Neural crest cell (in vitro differentiated cells): ENCODE measurements around the gene CDKN2D. TPM values are rescaled to one million over a fixed set of nuclear protein-coding genes. Genes with fewer than 3 reads are reported as not detected.

Source experiments
- DNase-seq: peaks from one replicate; pipeline ENCODE4 v3.0.0; 2021; ENCODE audit warnings: low read depth, mixed read lengths, low spot score
- H3K27ac Mint-ChIP-seq: one replicate; pipeline ENCODE4 v1.8.0; 2021; ENCODE audit warnings: mild to moderate bottlenecking, mixed read lengths; ENCODE audit not compliant: unreplicated experiment
- H3K27me3 Mint-ChIP-seq: 2 replicates; pipeline ENCODE4 v1.8.0; 2021; ENCODE audit warnings: low read depth, mild to moderate bottlenecking, mixed read lengths
- H3K36me3 Mint-ChIP-seq: 2 replicates; pipeline ENCODE4 v1.8.0; 2021; ENCODE audit warnings: low read depth, mild to moderate bottlenecking, mixed read lengths
- H3K4me1 Mint-ChIP-seq: 2 replicates; pipeline ENCODE4 v1.8.0; 2021; ENCODE audit warnings: mixed read lengths
- H3K4me3 Mint-ChIP-seq: one replicate; pipeline ENCODE4 v1.8.0; 2021; ENCODE audit warnings: mild to moderate bottlenecking, mixed read lengths
- H3K9me3 Mint-ChIP-seq: 2 replicates; pipeline ENCODE4 v1.8.0; 2021; ENCODE audit warnings: mixed read lengths
- total RNA-seq: library from RNA; stranded (reverse); gene quantifications from 2 replicates; pipeline ENCODE4 v1.2.1, GENCODE V29; 2021
- TF ChIP-seq, protein P1 (sequence below): fragments of 200-600 bp; sonication (generic); conservative IDR thresholded peaks from 2 replicates; pipeline ENCODE4 v1.5.0; 2021; ENCODE audit warnings: antibody characterized with exemption, mild to moderate bottlenecking

CDKN2D gene
- total RNA-seq, 1 donor from 2014 or later, result 8.7 TPM

DNA sequence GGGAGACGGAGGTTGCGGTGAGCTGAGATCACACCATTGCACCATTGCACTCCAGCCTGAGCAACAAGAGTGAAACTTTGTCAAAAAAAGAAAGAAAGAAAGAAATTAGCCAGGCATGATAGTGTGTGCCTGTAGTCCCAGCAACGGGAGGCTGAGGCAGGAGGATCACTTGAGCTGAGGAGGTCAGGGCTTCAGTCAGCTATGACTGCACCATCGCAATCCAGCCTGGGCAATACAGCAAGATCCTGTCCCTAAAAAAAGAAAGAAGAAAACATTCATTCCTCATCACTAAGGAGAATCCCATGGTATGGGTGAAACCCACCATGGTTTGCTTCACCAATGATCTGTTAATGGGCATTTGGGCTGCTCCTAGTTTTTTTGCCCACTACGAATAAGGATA lies 31.4 kb upstream of the CDKN2D start:
- H3K36me3 Mint-ChIP-seq, result no peaks in the 10 kb centered on the region
- peaks cover 18% of the 10 kb centered on the region for H3K4me1 Mint-ChIP-seq
- no peaks in the 10 kb centered on the region for H3K9me3 Mint-ChIP-seq
- no peak for DNase-seq
- H3K4me3 Mint-ChIP-seq, result peak overlapping the region; percentile 80
- H3K27me3 Mint-ChIP-seq, result peaks cover 10% of the 10 kb centered on the region
- no peak overlapping the region for H3K27ac Mint-ChIP-seq
- TF ChIP-seq, protein P1, sequence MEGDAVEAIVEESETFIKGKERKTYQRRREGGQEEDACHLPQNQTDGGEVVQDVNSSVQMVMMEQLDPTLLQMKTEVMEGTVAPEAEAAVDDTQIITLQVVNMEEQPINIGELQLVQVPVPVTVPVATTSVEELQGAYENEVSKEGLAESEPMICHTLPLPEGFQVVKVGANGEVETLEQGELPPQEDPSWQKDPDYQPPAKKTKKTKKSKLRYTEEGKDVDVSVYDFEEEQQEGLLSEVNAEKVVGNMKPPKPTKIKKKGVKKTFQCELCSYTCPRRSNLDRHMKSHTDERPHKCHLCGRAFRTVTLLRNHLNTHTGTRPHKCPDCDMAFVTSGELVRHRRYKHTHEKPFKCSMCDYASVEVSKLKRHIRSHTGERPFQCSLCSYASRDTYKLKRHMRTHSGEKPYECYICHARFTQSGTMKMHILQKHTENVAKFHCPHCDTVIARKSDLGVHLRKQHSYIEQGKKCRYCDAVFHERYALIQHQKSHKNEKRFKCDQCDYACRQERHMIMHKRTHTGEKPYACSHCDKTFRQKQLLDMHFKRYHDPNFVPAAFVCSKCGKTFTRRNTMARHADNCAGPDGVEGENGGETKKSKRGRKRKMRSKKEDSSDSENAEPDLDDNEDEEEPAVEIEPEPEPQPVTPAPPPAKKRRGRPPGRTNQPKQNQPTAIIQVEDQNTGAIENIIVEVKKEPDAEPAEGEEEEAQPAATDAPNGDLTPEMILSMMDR, result no peak

DNA sequence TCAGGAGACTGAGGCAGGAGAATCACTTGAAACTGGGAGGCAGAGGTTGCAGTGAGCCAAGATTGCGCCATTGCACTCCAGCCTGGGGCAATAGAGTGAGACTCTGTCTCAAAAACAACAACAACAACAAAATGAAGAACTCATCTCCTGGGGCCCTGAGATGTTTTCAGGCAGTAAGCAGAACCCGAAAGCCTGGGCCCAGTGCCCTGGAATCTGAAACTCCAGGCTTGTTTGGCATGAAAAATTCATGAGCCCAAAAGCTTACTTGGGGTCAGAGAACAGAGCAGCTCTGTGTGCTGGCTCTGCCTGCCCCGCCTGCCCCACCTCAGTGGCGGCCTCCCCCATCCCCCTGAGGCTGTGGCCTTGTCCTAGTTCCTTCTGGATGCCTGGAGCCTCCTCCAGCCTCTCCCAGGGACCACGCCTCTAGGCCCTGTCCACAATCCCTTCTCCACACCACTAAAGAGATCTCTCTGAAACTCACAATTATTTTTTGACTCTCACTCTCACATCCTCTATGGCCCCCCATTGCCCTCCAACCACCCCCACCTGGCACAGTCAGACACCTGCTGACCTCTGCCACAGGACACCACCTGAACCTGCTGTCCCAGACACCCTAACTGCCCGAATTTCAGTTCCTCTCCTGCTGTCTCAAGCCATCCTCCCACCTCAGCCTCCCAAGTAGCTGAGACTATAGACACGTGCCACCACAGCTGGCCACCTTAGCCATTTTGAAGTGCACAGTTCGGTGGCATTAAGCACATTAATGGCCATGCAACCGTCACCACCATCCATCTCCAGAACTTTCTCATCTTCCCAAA lies 25.2 kb upstream of the CDKN2D start:
- Mint-ChIP-seq H3K9me3 (no peaks in the 10 kb centered on the region), H3K27me3 (peaks cover 13% of the 10 kb centered on the region), H3K27ac (peak overlapping the region; percentile 57), H3K4me1 (peaks cover 10% of the 10 kb centered on the region), H3K4me3 (peak overlapping the region; percentile 28), H3K36me3 (no peaks in the 10 kb centered on the region)
- TF ChIP-seq, protein P1, result no peak
- DNase-seq, result no peak

DNA sequence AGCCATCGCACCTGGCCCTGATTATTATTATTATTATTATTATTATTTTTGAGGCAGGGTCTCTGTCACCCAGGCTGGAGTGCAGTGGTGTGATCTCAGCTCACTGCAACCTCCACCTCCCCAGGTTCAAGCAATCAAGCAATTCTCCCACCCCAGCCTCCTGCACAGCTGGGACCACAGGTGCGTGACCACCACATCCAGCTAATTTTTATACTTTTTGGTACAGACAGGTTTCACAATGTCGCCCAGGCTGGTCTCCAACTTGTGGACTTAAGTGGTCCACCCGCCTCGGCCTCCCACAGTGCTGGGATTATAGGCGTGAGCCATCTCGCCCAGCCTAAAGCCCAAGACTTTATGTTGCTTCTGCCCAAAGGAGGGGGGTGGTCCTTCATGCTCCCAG lies 24.4 kb upstream of the CDKN2D start:
- no peak overlapping the region for H3K4me3 Mint-ChIP-seq

GRCh38 chr19:10587839-10588150 lies 19.0 kb upstream of the CDKN2D start:
- peaks cover 61% of the 10 kb centered on the region for H3K27me3 Mint-ChIP-seq
- peaks cover 5% of the 10 kb centered on the region for H3K9me3 Mint-ChIP-seq
- H3K4me3 Mint-ChIP-seq, result no peak overlapping the region
- peaks cover 6% of the 10 kb centered on the region for H3K4me1 Mint-ChIP-seq
- TF ChIP-seq, protein P1, result no peak
- H3K36me3 Mint-ChIP-seq, result peaks cover 5% of the 10 kb centered on the region
- H3K27ac Mint-ChIP-seq, result no peak overlapping the region
- no peak for DNase-seq

More for the DNA sequence above, 24.4 kb upstream of the CDKN2D start:
- H3K27ac Mint-ChIP-seq, result no peak overlapping the region
- DNase-seq, result no peak
- H3K27me3 Mint-ChIP-seq, result peaks cover 21% of the 10 kb centered on the region
- H3K36me3 Mint-ChIP-seq, result no peaks in the 10 kb centered on the region
- TF ChIP-seq, protein P1, result no peak
- peaks cover 10% of the 10 kb centered on the region for H3K4me1 Mint-ChIP-seq
- H3K9me3 Mint-ChIP-seq, result no peaks in the 10 kb centered on the region

GRCh38 chr19:10587022-10587838 lies 18.5 kb upstream of the CDKN2D start, which contains the start of gene AP1M2:
TSS of gene AP1M2 (minus strand) at chr19:10587312. CDS start at chr19:10587231, 81 bp downstream.
- Mint-ChIP-seq H3K4me1 (peaks cover 6% of the 10 kb centered on the region), H3K27me3 (peaks cover 61% of the 10 kb centered on the region), H3K27ac (no peak within 1 kb of the TSS), H3K4me3 (no peak within 1 kb of the TSS), H3K9me3 (peaks cover 5% of the 10 kb centered on the region), H3K36me3 (peaks cover 5% of the 10 kb centered on the region)
- no peak for DNase-seq
- TF ChIP-seq, protein P1, result no peak
